B cell (primary cell): Measurements from ENCODE around the gene CMIP. TPM values are rescaled to one million over a fixed set of nuclear protein-coding genes. Genes with fewer than 3 reads are reported as not detected.
A peak's percentile ranks its signal among the peaks of the same experiment; 100 is the strongest.

ENCODE experiments used
- ATAC-seq: fragments of 200-7000 bp; cut with Tn5 transposase; one replicate; pipeline ENCODE4 v1.10.0; 2021; ENCODE audit warnings: low read depth, mild to moderate bottlenecking, moderate number of reproducible peaks, moderate library complexity
- CTCF ChIA-PET: fragments of 350-600 bp; sonication (Branson Sonifier 250); formaldehyde crosslinking; loops from one replicate; lab custom pipeline; 2021; ENCODE audit warnings: antibody characterized with exemption, inconsistent platforms; lab: Charles Lee
- POLR2A ChIA-PET: fragments of 350-600 bp; sonication (Branson Sonifier 250); formaldehyde crosslinking; loops from one replicate; lab custom pipeline; 2021; ENCODE audit warnings: antibody characterized with exemption; lab: Charles Lee
- DNase-seq: peaks from one replicate; pipeline ENCODE4 v3.0.0; 2013
- H2AFZ ChIP-seq: 2 replicates; pipeline ENCODE4 v1.6.1; 2012; ENCODE audit warnings: mild to moderate bottlenecking, low read depth, low read length; ENCODE audit not compliant: insufficient read depth, poor library complexity, severe bottlenecking
- H3K27ac ChIP-seq, 2 donors: 1 replicate in 1 of 2; 2 replicates in 1 of 2; pipeline ENCODE4 v1.5.1; 2012 to 2013; ENCODE audit warnings: low read length in 2 of 2, mild to moderate bottlenecking in 2 of 2, moderate library complexity in 1 of 2
- H3K27me3 ChIP-seq, 4 experiments: fragments of 200-600 bp in 1 of 4; sonication (generic) in 1 of 4; replicated peaks in 1 of 4; 1 replicate in 2 of 4; 2 replicates in 2 of 4; pipeline versions ENCODE4 v1.6.1 to v1.7.0; 2013 to 2016; ENCODE audit warnings: low read length in 3 of 4, mild to moderate bottlenecking in 2 of 4, mixed read lengths in 1 of 4, moderate library complexity in 1 of 4; ENCODE audit not compliant: insufficient read depth in 4 of 4, control insufficient read depth in 3 of 4; ENCODE audit errors: control extremely low read depth in 1 of 4
- H3K36me3 ChIP-seq, 2 experiments: replicated peaks in 1 of 2; 1 replicate in 1 of 2; 2 replicates in 1 of 2; pipeline versions ENCODE4 v1.6.1 to v1.7.1; 2013; ENCODE audit warnings: low read length in 1 of 2; ENCODE audit not compliant: insufficient read depth in 2 of 2, control insufficient read depth in 1 of 2; ENCODE audit errors: control extremely low read depth in 1 of 2, extremely low read depth in 1 of 2
- H3K4me1 ChIP-seq, 2 donors: fragments of 200-600 bp in 1 of 2; sonication (generic) in 1 of 2; 1 replicate in 1 of 2; 2 replicates in 1 of 2; pipeline versions ENCODE4 v1.5.1 to v1.6.1; 2013 to 2017; ENCODE audit warnings: low read length in 2 of 2; ENCODE audit not compliant: control insufficient read depth in 2 of 2, insufficient read depth in 2 of 2
- H3K4me2 ChIP-seq: replicated peaks from 2 replicates; pipeline ENCODE3; 2012; ENCODE audit warnings: mild to moderate bottlenecking, low read depth, low read length; ENCODE audit not compliant: poor library complexity, severe bottlenecking
- H3K4me3 ChIP-seq, 5 experiments: fragments of 200-600 bp in 1 of 5; sonication (generic) in 1 of 5; 1 replicate in 3 of 5; 2 replicates in 2 of 5; pipeline versions ENCODE4 v1.5.1 to v1.7.0; 2011 to 2016; ENCODE audit warnings: low read length in 4 of 5, mild to moderate bottlenecking in 4 of 5, low read depth in 2 of 5, control low read depth in 1 of 5, moderate library complexity in 1 of 5; ENCODE audit not compliant: insufficient read depth in 1 of 5; ENCODE audit errors: control extremely low read depth in 1 of 5, extremely low read depth in 1 of 5
- H3K79me2 ChIP-seq: fragments of 200-600 bp; sonication (generic); one replicate; pipeline ENCODE4 v1.6.0; 2016; ENCODE audit warnings: low read length; ENCODE audit not compliant: control insufficient read depth, insufficient read depth
- H3K9ac ChIP-seq: fragments of 200-600 bp; sonication (generic); 2 replicates; pipeline ENCODE4 v1.6.1; 2017; ENCODE audit warnings: mild to moderate bottlenecking, low read length, moderate library complexity
- H3K9me3 ChIP-seq, 3 donors: one replicate each; pipeline versions ENCODE4 v1.6.1 to v1.7.1; 2013; ENCODE audit warnings: low read length in 2 of 3; ENCODE audit not compliant: control insufficient read depth in 2 of 3, insufficient read depth in 1 of 3; ENCODE audit errors: control extremely low read depth in 1 of 3
- H4K20me1 ChIP-seq: 2 replicates; pipeline ENCODE4 v1.6.0; 2012; ENCODE audit warnings: mild to moderate bottlenecking, low read length; ENCODE audit not compliant: insufficient read depth, control insufficient read depth, poor library complexity, severe bottlenecking
- H3K27ac Mint-ChIP-seq: one replicate; pipeline ENCODE4 v1.8.0; 2021; ENCODE audit warnings: mixed read lengths
- H3K27me3 Mint-ChIP-seq: one replicate; pipeline ENCODE4 v1.8.0; 2021; ENCODE audit warnings: mixed read lengths
- H3K4me1 Mint-ChIP-seq: one replicate; pipeline ENCODE4 v1.8.0; 2021; ENCODE audit warnings: mixed read lengths
- H3K4me3 Mint-ChIP-seq: one replicate; pipeline ENCODE4 v1.8.0; 2021; ENCODE audit warnings: mixed read lengths
- H3K9me3 Mint-ChIP-seq: one replicate; pipeline ENCODE4 v1.8.0; 2022; ENCODE audit warnings: mixed read lengths; ENCODE audit not compliant: insufficient read depth
- CTCF ChIP-seq: fragments of 200-600 bp; IDR thresholded peaks from one replicate; pipeline ENCODE4 v1.8.0; 2022; ENCODE audit warnings: antibody characterized with exemption, mild to moderate bottlenecking
- EZH2 ChIP-seq: IDR thresholded peaks from 2 replicates; pipeline ENCODE4 v1.6.1; 2012; ENCODE audit warnings: borderline replicate concordance, low read depth, mild to moderate bottlenecking, moderate library complexity, low read length; ENCODE audit not compliant: insufficient read depth, poor library complexity, severe bottlenecking
- WGBS: methylation state at CpG from one replicate; pipeline ENCODE4 v1.1.5; 2013; ENCODE audit warnings: missing lambda C conversion rate; ENCODE audit not compliant: insufficient coverage; 5-methylcytosine and 5-hydroxymethylcytosine counted together
- intact Hi-C: fragments of 100-400 bp; cut with micrococcal nuclease; formaldehyde crosslinking; loops from one replicate; pipeline ENCODE4 v1.10.0; 2022
- polyA plus RNA-seq: library from polyadenylated mRNA; depleted of rRNA; stranded (reverse); fragments of >200 nt; gene quantifications from 2 replicates; pipeline ENCODE4 v1.2.3, GENCODE V29; 2012
- total RNA-seq, 2 donors: library from RNA; stranded (reverse); fragments of 120-200 nt in 1 of 2; gene quantifications; 1 replicate in 1 of 2; 2 replicates in 1 of 2; pipeline versions ENCODE4 v1.2.3 to v1.2.4, GENCODE V29; 2013 to 2022

The CMIP gene
- total and polyA plus RNA-seq, 2 donors (not counting 1 experiment from before 2014, with no cell fraction given), result 27.1 to 155 TPM

- peak overlapping the region in 1 of 2 donors; percentile 10 for H3K27ac ChIP-seq
- H4K20me1 ChIP-seq, result peaks cover 19% of the 10 kb centered on the region
- H3K9me3 Mint-ChIP-seq, result no peaks in the 10 kb centered on the region
- peaks cover 86% of the 10 kb centered on the region for H3K4me1 Mint-ChIP-seq
- H3K36me3 ChIP-seq, result peaks cover 0 to 25% of the 10 kb centered on the region in 2 experiments
- ChIA-PET CTCF (interaction anchor here (1.8 kb wide), 1 partner anchor 9 kb away, joined by 9 read pairs; no protein-coding TSS in a partner anchor), POLR2A (no interaction called here)
- TF ChIP-seq CTCF (no peak), EZH2 (no peak)
- no peak overlapping the region for H2AFZ ChIP-seq
- no peak overlapping the region for H3K4me3 Mint-ChIP-seq
- no peaks in the 10 kb centered on the region for H3K9me3 ChIP-seq
- no peak overlapping the region for H3K9ac ChIP-seq
- H3K4me1 ChIP-seq, result peaks cover 70 to 79% of the 10 kb centered on the region in 2 donors
- 98% methylated on average over 7 of the region's 7 CpGs for WGBS
- no peak for DNase-seq
- H3K27me3 ChIP-seq, result no peaks in the 10 kb centered on the region
- H3K27me3 Mint-ChIP-seq, result no peaks in the 10 kb centered on the region
- intact Hi-C loops, result no loop called here
- ATAC-seq, result no peak
- H3K4me2 ChIP-seq, result peak overlapping the region; percentile 22
- H3K79me2 ChIP-seq, result peaks cover 95% of the 10 kb centered on the region
- peak overlapping the region; percentile 65 for H3K27ac Mint-ChIP-seq
- no peak overlapping the region for H3K4me3 ChIP-seq
Observed at GRCh38 chr16:81472391-81472790, 27.8 kb downstream of the CMIP start.

GRCh38 chr16:81473066-81473488, 28.5 kb downstream of the CMIP start:
- Histone ChIP-seq H2AFZ (no peak overlapping the region), H3K36me3 (peaks cover 0 to 25% of the 10 kb centered on the region in 2 experiments), H3K9ac (no peak overlapping the region), H3K9me3 (no peaks in the 10 kb centered on the region), H3K4me3 (no peak overlapping the region), H3K79me2 (peaks cover 95% of the 10 kb centered on the region), H4K20me1 (peaks cover 15% of the 10 kb centered on the region), H3K4me1 (peaks cover 76 to 83% of the 10 kb centered on the region in 2 donors), H3K4me2 (no peak overlapping the region), H3K27ac (no peak overlapping the region), H3K27me3 (no peaks in the 10 kb centered on the region)
- TF ChIP-seq EZH2 (no peak), CTCF (no peak)
- H3K4me3 Mint-ChIP-seq, result no peak overlapping the region
- peaks cover 90% of the 10 kb centered on the region for H3K4me1 Mint-ChIP-seq
- H3K27ac Mint-ChIP-seq, result peak overlapping the region; percentile 37
- no peaks in the 10 kb centered on the region for H3K9me3 Mint-ChIP-seq
- intact Hi-C loops, result no loop called here
- POLR2A ChIA-PET, result interaction anchor here (0.6 kb wide), 1 partner anchor 53 kb away, joined by 4 read pairs; no protein-coding TSS in a partner anchor
- no peak for ATAC-seq
- CTCF ChIA-PET, result interaction anchor here (1.0 to 1.8 kb wide), 3 partner anchors 8 to 29 kb away, joined by 3 to 9 read pairs (median 3); no protein-coding TSS in a partner anchor
- 94% methylated on average over 12 of the region's 14 CpGs for WGBS
- H3K27me3 Mint-ChIP-seq, result no peaks in the 10 kb centered on the region
- no peak for DNase-seq
